ENCODE measurements around the gene MLIP.

DNA sequence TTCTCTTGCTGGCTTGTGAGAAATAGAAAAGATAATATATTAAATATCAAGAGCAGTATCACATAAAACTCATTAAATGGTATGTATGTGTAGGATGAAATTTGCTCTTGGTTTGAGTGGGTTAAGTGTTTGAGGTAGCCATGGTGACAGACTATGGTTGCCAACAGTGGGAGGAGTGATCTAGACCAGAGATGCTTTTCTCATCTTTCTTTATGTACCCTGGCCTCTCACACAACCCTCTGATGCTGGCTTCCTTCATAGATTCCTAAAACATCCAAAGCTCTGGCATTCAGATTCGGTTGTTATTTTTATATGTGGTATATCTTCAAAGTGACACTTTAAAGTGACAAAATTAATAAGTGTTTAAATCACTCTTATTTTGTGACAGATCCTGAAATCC, 9.0 kb upstream of the MLIP start:
- TF ChIP-seq, protein P1, sequence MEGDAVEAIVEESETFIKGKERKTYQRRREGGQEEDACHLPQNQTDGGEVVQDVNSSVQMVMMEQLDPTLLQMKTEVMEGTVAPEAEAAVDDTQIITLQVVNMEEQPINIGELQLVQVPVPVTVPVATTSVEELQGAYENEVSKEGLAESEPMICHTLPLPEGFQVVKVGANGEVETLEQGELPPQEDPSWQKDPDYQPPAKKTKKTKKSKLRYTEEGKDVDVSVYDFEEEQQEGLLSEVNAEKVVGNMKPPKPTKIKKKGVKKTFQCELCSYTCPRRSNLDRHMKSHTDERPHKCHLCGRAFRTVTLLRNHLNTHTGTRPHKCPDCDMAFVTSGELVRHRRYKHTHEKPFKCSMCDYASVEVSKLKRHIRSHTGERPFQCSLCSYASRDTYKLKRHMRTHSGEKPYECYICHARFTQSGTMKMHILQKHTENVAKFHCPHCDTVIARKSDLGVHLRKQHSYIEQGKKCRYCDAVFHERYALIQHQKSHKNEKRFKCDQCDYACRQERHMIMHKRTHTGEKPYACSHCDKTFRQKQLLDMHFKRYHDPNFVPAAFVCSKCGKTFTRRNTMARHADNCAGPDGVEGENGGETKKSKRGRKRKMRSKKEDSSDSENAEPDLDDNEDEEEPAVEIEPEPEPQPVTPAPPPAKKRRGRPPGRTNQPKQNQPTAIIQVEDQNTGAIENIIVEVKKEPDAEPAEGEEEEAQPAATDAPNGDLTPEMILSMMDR (IDR thresholded peaks at IDR 0.05) = no peak
- TF ChIP-seq POLR2A (IDR thresholded peaks at IDR 0.05) = no peak
- TF ChIP-seq POLR2AphosphoS5 (IDR thresholded peaks at IDR 0.05) = no peak

All from gastroesophageal sphincter (tissue), 3 donors.